ENCODE measurements around the gene ATP9A. TPM values are rescaled to one million over a fixed set of nuclear protein-coding genes. Genes with fewer than 3 reads are reported as not detected.

The ATP9A gene
- total RNA-seq, 1 donor from 2014 or later = 18.2 TPM

GRCh38 chr20:51802170-51802751 is 34.1 kb upstream of the ATP9A start, which contains the start of gene SALL4:
Gene SALL4 (minus strand): TSS chr20:51802521. CDS start chr20:51802408, 113 bp downstream.
- peak; percentile 97 for DNase-seq (ENCODE audit: low spot score)
- Histone ChIP-seq H3K36me3 (no peaks in the 10 kb centered on the region), H3K27me3 (no peaks in the 10 kb centered on the region), H2AFZ (replicated peaks) (peak within 1 kb of the TSS; percentile 36), H3K4me3 (peak within 1 kb of the TSS; percentile 97), H3K79me2 (ENCODE audit: low read depth) (peaks cover 61% of the 10 kb centered on the region), H3K27ac (peak within 1 kb of the TSS; percentile 97), H3K4me1 (peaks cover 44% of the 10 kb centered on the region), H3K9me3 (ENCODE audit: low read depth) (no peaks in the 10 kb centered on the region), H3F3A (ENCODE audit: low read depth) (peaks cover 68% of the 10 kb centered on the region), H3K9ac (peak within 1 kb of the TSS; percentile 83), H3K4me2 (peak within 1 kb of the TSS; percentile 93), H4K20me1 (ENCODE audit: low read depth) (peaks cover 29% of the 10 kb centered on the region)
- Mint-ChIP-seq H3K27ac (peak within 1 kb of the TSS; percentile 96), H3K4me3 (peak within 1 kb of the TSS; percentile 99), H3K36me3 (no peaks in the 10 kb centered on the region), H3K27me3 (ENCODE audit: insufficient read depth, low read depth) (peaks cover 2% of the 10 kb centered on the region), H3K4me1 (peaks cover 44% of the 10 kb centered on the region), H3K9me3 (no peaks in the 10 kb centered on the region)
- no peak for TF ChIP-seq EZH2 (IDR thresholded peaks at IDR 0.05)
- TF ChIP-seq, protein P1, sequence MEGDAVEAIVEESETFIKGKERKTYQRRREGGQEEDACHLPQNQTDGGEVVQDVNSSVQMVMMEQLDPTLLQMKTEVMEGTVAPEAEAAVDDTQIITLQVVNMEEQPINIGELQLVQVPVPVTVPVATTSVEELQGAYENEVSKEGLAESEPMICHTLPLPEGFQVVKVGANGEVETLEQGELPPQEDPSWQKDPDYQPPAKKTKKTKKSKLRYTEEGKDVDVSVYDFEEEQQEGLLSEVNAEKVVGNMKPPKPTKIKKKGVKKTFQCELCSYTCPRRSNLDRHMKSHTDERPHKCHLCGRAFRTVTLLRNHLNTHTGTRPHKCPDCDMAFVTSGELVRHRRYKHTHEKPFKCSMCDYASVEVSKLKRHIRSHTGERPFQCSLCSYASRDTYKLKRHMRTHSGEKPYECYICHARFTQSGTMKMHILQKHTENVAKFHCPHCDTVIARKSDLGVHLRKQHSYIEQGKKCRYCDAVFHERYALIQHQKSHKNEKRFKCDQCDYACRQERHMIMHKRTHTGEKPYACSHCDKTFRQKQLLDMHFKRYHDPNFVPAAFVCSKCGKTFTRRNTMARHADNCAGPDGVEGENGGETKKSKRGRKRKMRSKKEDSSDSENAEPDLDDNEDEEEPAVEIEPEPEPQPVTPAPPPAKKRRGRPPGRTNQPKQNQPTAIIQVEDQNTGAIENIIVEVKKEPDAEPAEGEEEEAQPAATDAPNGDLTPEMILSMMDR (IDR thresholded peaks at IDR 0.05) = no peak
- no peak for TF ChIP-seq EZH2phosphoT487 (IDR thresholded peaks at IDR 0.05)

- Histone ChIP-seq H3K9me3 (ENCODE audit: low read depth) (no peaks in the 10 kb centered on the region), H3K27ac (peak overlapping the region; percentile 97), H3K4me1 (peaks cover 49% of the 10 kb centered on the region), H3K79me2 (ENCODE audit: low read depth) (peaks cover 65% of the 10 kb centered on the region), H3K4me3 (peak overlapping the region; percentile 97), H4K20me1 (ENCODE audit: low read depth) (peaks cover 34% of the 10 kb centered on the region), H3K36me3 (no peaks in the 10 kb centered on the region), H3K9ac (peak overlapping the region; percentile 83), H3F3A (ENCODE audit: low read depth) (peaks cover 72% of the 10 kb centered on the region), H3K27me3 (no peaks in the 10 kb centered on the region), H3K4me2 (peak overlapping the region; percentile 93), H2AFZ (replicated peaks) (no peak overlapping the region)
- H3K27ac Mint-ChIP-seq = peak overlapping the region; percentile 90
- no peaks in the 10 kb centered on the region for H3K9me3 Mint-ChIP-seq
- H3K36me3 Mint-ChIP-seq = no peaks in the 10 kb centered on the region
- DNase-seq (ENCODE audit: low spot score) = no peak
- H3K27me3 Mint-ChIP-seq (ENCODE audit: insufficient read depth, low read depth) = peaks cover 2% of the 10 kb centered on the region
- H3K4me1 Mint-ChIP-seq = peaks cover 48% of the 10 kb centered on the region
- H3K4me3 Mint-ChIP-seq = peak overlapping the region; percentile 99
- TF ChIP-seq, protein P1 (IDR thresholded peaks at IDR 0.05) = no peak
- TF ChIP-seq EZH2 (IDR thresholded peaks at IDR 0.05) = peak; percentile 9
Observed at GRCh38 chr20:51801823-51802123, 33.6 kb upstream of the ATP9A start.

- peak overlapping the region; percentile 97 for H3K27ac ChIP-seq
Observed at GRCh38 chr20:51801122-51801822, 33.1 kb upstream of the ATP9A start.

More at GRCh38 chr20:51801122-51801822, 33.1 kb upstream of the ATP9A start:
- Histone ChIP-seq H3F3A (ENCODE audit: low read depth) (peaks cover 72% of the 10 kb centered on the region), H3K27me3 (no peaks in the 10 kb centered on the region), H3K36me3 (no peaks in the 10 kb centered on the region), H2AFZ (replicated peaks) (no peak overlapping the region), H3K4me2 (peak overlapping the region; percentile 93), H3K79me2 (ENCODE audit: low read depth) (peaks cover 70% of the 10 kb centered on the region), H3K4me1 (peaks cover 54% of the 10 kb centered on the region), H4K20me1 (ENCODE audit: low read depth) (peaks cover 39% of the 10 kb centered on the region), H3K9ac (peak overlapping the region; percentile 83), H3K4me3 (peak overlapping the region; percentile 97), H3K9me3 (ENCODE audit: low read depth) (no peaks in the 10 kb centered on the region)
- peaks cover 2% of the 10 kb centered on the region for H3K27me3 Mint-ChIP-seq (ENCODE audit: insufficient read depth, low read depth)
- peaks cover 2% of the 10 kb centered on the region for H3K36me3 Mint-ChIP-seq
- TF ChIP-seq EZH2 (IDR thresholded peaks at IDR 0.05) (peak; percentile 25), EZH2phosphoT487 (IDR thresholded peaks at IDR 0.05) (no peak)
- TF ChIP-seq, protein P1 (IDR thresholded peaks at IDR 0.05) = peak; percentile 43
- peaks cover 52% of the 10 kb centered on the region for H3K4me1 Mint-ChIP-seq
- peak overlapping the region; percentile 94 for H3K27ac Mint-ChIP-seq
- DNase-seq (ENCODE audit: low spot score) = peak; percentile 78
- no peaks in the 10 kb centered on the region for H3K9me3 Mint-ChIP-seq
- H3K4me3 Mint-ChIP-seq = peak overlapping the region; percentile 99

All from neural progenitor cell (in vitro differentiated cells).